Superior temporal gyrus (tissue), 1 donor: ENCODE results near the gene CRACR2B.
A peak's percentile ranks its signal among the peaks of the same experiment; 100 is the strongest.

Experiments used
- DNase-seq: peaks from one replicate; pipeline ENCODE4 v3.0.0-alpha.2; 2016; ENCODE audit errors: extremely low spot score

CRACR2B gene

GRCh38 chr11:794766-795633 lies 32.7 kb upstream of the CRACR2B start:
- no peak for DNase-seq

- DNase-seq, result no peak
These were observed 31.8 kb upstream of the CRACR2B start for GRCh38 chr11:795634-796564.

- DNase-seq, result no peak
These were observed 31.0 kb upstream of the CRACR2B start for GRCh38 chr11:796565-797295.

GRCh38 chr11:797296-798092 lies 30.2 kb upstream of the CRACR2B start:
- peak; percentile 74 for DNase-seq

GRCh38 chr11:798093-798713 lies 29.5 kb upstream of the CRACR2B start, which contains the start of gene SLC25A22:
TSS of gene SLC25A22 (minus strand) at chr11:798281. CDS start at chr11:795006, 3,275 bp downstream.
- DNase-seq, result peak; percentile 75

GRCh38 chr11:799641-800316 lies 27.9 kb upstream of the CRACR2B start:
- DNase-seq, result no peak

GRCh38 chr11:800473-800872 lies 27.2 kb upstream of the CRACR2B start:
- DNase-seq, result no peak

GRCh38 chr11:801097-801780 lies 26.5 kb upstream of the CRACR2B start:
- no peak for DNase-seq

GRCh38 chr11:802018-802617 lies 25.6 kb upstream of the CRACR2B start:
- no peak for DNase-seq

- no peak for DNase-seq
These were observed 24.8 kb upstream of the CRACR2B start for GRCh38 chr11:802693-803466.

GRCh38 chr11:803467-803742 lies 24.3 kb upstream of the CRACR2B start:
- DNase-seq, result no peak

GRCh38 chr11:803770-804598 lies 23.7 kb upstream of the CRACR2B start:
- no peak for DNase-seq

GRCh38 chr11:804599-804964 lies 23.1 kb upstream of the CRACR2B start:
- DNase-seq, result no peak

GRCh38 chr11:808427-809286 lies 19.1 kb upstream of the CRACR2B start:
- DNase-seq, result no peak

- peak; percentile 98 for DNase-seq
These were observed 18.3 kb upstream of the CRACR2B start, which contains the start of gene RPLP2 for GRCh38 chr11:809287-810039. TSS of gene RPLP2 (plus strand) at chr11:809967. CDS start at chr11:810235, 268 bp downstream.
